ENCODE results near the gene PCDHA6.

Gene PCDHA6

GRCh38 chr5:140862441-140863295 lies 34.9 kb downstream of the PCDHA6 start:
- no peak for TF ChIP-seq TAF1 (IDR thresholded peaks at IDR 0.05; ENCODE audit: low read depth)

- TF ChIP-seq CEBPB (IDR thresholded peaks at IDR 0.05) (no peak), RAD21 (IDR thresholded peaks at IDR 0.05; ENCODE audit: low read depth) (peak; percentile 44), FOXM1 (IDR thresholded peaks at IDR 0.05; ENCODE audit: borderline replicate concordance, low read depth) (no peak), YY1 (IDR thresholded peaks at IDR 0.05; ENCODE audit: low read depth) (no peak), REST (IDR thresholded peaks at IDR 0.05; ENCODE audit: low read depth) (no peak)
These were observed 41.2 kb downstream of the PCDHA6 start, which contains the start of gene PCDHA11 for GRCh38 chr5:140868721-140869554. Gene PCDHA11, plus strand, starts transcription at chr5:140868957. Its CDS starts 147 bp downstream, at chr5:140869104.

- no peak for TF ChIP-seq YY1 (IDR thresholded peaks at IDR 0.05; ENCODE audit: low read depth)
- no peak for TF ChIP-seq RAD21 (IDR thresholded peaks at IDR 0.05; ENCODE audit: low read depth)
- no peak for TF ChIP-seq CREB1 (IDR thresholded peaks at IDR 0.05; ENCODE audit: low read depth)
- TF ChIP-seq TEAD4 (IDR thresholded peaks at IDR 0.05) = no peak
- TF ChIP-seq ZBTB7A (IDR thresholded peaks at IDR 0.05; ENCODE audit: low read depth) = no peak
These were observed 41.8 kb downstream of the PCDHA6 start for GRCh38 chr5:140869555-140869886.

- no peak for TF ChIP-seq YY1 (IDR thresholded peaks at IDR 0.05; ENCODE audit: low read depth)
- TF ChIP-seq TCF12 (IDR thresholded peaks at IDR 0.05; ENCODE audit: low read depth) = no peak
- no peak for TF ChIP-seq FOXM1 (IDR thresholded peaks at IDR 0.05; ENCODE audit: borderline replicate concordance, low read depth)
- TF ChIP-seq TAF1 (IDR thresholded peaks at IDR 0.05; ENCODE audit: low read depth) = no peak
- TF ChIP-seq REST (IDR thresholded peaks at IDR 0.05; ENCODE audit: low read depth) = peak; percentile 52; the same call in 1 of the 2 replicates
- TF ChIP-seq RAD21 (IDR thresholded peaks at IDR 0.05; ENCODE audit: low read depth) = no peak
These were observed 42.8 kb downstream of the PCDHA6 start for GRCh38 chr5:140870221-140871201.

- TF ChIP-seq USF1 (IDR thresholded peaks at IDR 0.05) (no peak), MAX (IDR thresholded peaks at IDR 0.05) (no peak)
These were observed 47.6 kb downstream of the PCDHA6 start, which contains the start of gene PCDHA12 for GRCh38 chr5:140875085-140876065. Gene PCDHA12, plus strand, starts transcription at chr5:140875308. Its CDS starts 165 bp downstream, at chr5:140875473.

All from Ishikawa (cell line).